HG03442 (cell line): Measurements from ENCODE around the gene PEAK3.

Source experiments
- ATAC-seq: cut with Tn5 transposase; IDR thresholded peaks from one replicate; pipeline ENCODE4 v1.9.1; 2021; ENCODE audit warnings: mild to moderate bottlenecking, moderate library complexity; ENCODE audit not compliant: unreplicated experiment

The PEAK3 gene

GRCh38 chr19:2282062-2282861 is at the start of gene PEAK3:
Gene PEAK3 (minus strand): TSS chr19:2282175. CDS start chr19:2280931, 1,244 bp downstream.
- no peak for ATAC-seq

- no peak for ATAC-seq
Observed at GRCh38 chr19:2330632-2331284, 48.8 kb upstream of the PEAK3 start.

- ATAC-seq: no peak
Observed at GRCh38 chr19:2330255-2330631, 48.3 kb upstream of the PEAK3 start.

- no peak for ATAC-seq
Observed at GRCh38 chr19:2329501-2329916, 47.5 kb upstream of the PEAK3 start.

- ATAC-seq: no peak
Observed at GRCh38 chr19:2329149-2329478, 47.1 kb upstream of the PEAK3 start.

- peak; percentile 69 for ATAC-seq
Observed at GRCh38 chr19:2328401-2329148, 46.6 kb upstream of the PEAK3 start, which contains the start of the genes LSM7 and SPPL2B. Gene LSM7 (minus strand): TSS chr19:2328586. CDS start chr19:2328566, 20 bp downstream. Gene SPPL2B (plus strand): TSS chr19:2328684. CDS start chr19:2328710, 26 bp downstream.

- no peak for ATAC-seq
Observed at GRCh38 chr19:2327773-2328400, 45.9 kb upstream of the PEAK3 start.

- ATAC-seq: no peak
Observed at GRCh38 chr19:2326699-2327360, 44.9 kb upstream of the PEAK3 start.

GRCh38 chr19:2325281-2326046 is 43.5 kb upstream of the PEAK3 start:
- ATAC-seq: no peak

- no peak for ATAC-seq
Observed at GRCh38 chr19:2324220-2324948, 42.4 kb upstream of the PEAK3 start.

GRCh38 chr19:2323707-2324106 is 41.7 kb upstream of the PEAK3 start:
- no peak for ATAC-seq

GRCh38 chr19:2321565-2322283 is 39.7 kb upstream of the PEAK3 start:
- no peak for ATAC-seq

- ATAC-seq: no peak
Observed at GRCh38 chr19:2320939-2321338, 39.0 kb upstream of the PEAK3 start.

GRCh38 chr19:2320049-2320448 is 38.1 kb upstream of the PEAK3 start:
- no peak for ATAC-seq

- ATAC-seq: no peak
Observed at GRCh38 chr19:2319551-2319950, 37.6 kb upstream of the PEAK3 start.

GRCh38 chr19:2318923-2319322 is 36.9 kb upstream of the PEAK3 start:
- ATAC-seq: no peak

GRCh38 chr19:2317756-2318155 is 35.8 kb upstream of the PEAK3 start:
- ATAC-seq: no peak

- ATAC-seq: no peak
Observed at GRCh38 chr19:2317300-2317699, 35.3 kb upstream of the PEAK3 start.
